H1 (cell line): ENCODE results near the gene DISC1. TPM values are rescaled to one million over a fixed set of nuclear protein-coding genes. Genes with fewer than 3 reads are reported as not detected.

Experiments
- CTCF ChIP-seq, 3 experiments: IDR thresholded peaks; 1 replicate in 2 of 3; 2 replicates in 1 of 3; pipeline versions ENCODE4 v1.5.1 to v1.6.1; 2011; ENCODE audit warnings: low read length in 3 of 3, mild to moderate bottlenecking in 3 of 3, inconsistent platforms in 2 of 3, low read depth in 1 of 3, moderate library complexity in 1 of 3; ENCODE audit not compliant: insufficient read depth in 1 of 3; ENCODE audit errors: control extremely low read depth in 1 of 3
- E2F6 ChIP-seq: IDR thresholded peaks from 2 replicates; pipeline ENCODE4 v1.6.1; 2012; ENCODE audit warnings: inconsistent platforms
- MAX ChIP-seq: IDR thresholded peaks from 2 replicates; pipeline ENCODE4 v1.6.1; 2012; ENCODE audit warnings: inconsistent platforms
- SUZ12 ChIP-seq: fragments of 200-600 bp; sonication (generic); IDR thresholded peaks from 2 replicates; pipeline ENCODE4 v1.6.1; 2012; ENCODE audit warnings: mild to moderate bottlenecking, inconsistent platforms, low read length, moderate library complexity, mixed read lengths
- TAF7 ChIP-seq: optimal IDR thresholded peaks from 2 replicates; pipeline ENCODE3; 2011; ENCODE audit warnings: low read depth, mild to moderate bottlenecking, inconsistent platforms, low read length, moderate library complexity, borderline replicate concordance
- polyA plus RNA-seq, 7 experiments: library from polyadenylated mRNA; depleted of rRNA in 3 of 7; stranded (reverse) in 5 of 7; unstranded in 2 of 7; fragments of >200 nt in 5 of 7; fragments of 200-250 nt in 2 of 7; gene quantifications; 1 replicate in 5 of 7; 2 replicates in 1 of 7; 4 replicates in 1 of 7; pipeline versions ENCODE4 v1.2.1 to v1.2.3, GENCODE V29; 2011 to 2013; ENCODE audit warnings: missing spikeins in 2 of 7, mixed read lengths in 2 of 7
- total RNA-seq: library from RNA; stranded (reverse); fragmentation: NEBNext Ultra II Directional; extraction: Animal tissue kit (Norgen Biotek cat#: 25700); gene quantifications from 2 replicates; pipeline ENCODE4 v1.2.1, GENCODE V29; 2021

Gene DISC1
- total and polyA plus RNA-seq, 2 of the 8 experiments (the other 6 are each of a cell fraction or from before 2014, with no cell fraction given) = 1.1 to 3.5 TPM

- TF ChIP-seq E2F6 = no peak
- no peak for TF ChIP-seq SUZ12
- no peak for TF ChIP-seq CTCF (IDR thresholded peaks at IDR 0.05; ENCODE audit: control extremely low read depth in 1 of 3, insufficient read depth in 1 of 3, low read depth in 1 of 3, low read length in 3 of 3)
- no peak for TF ChIP-seq MAX
- TF ChIP-seq TAF7 = no peak
Observed at GRCh38 chr1:231924180-231924579, 297.6 kb downstream of the DISC1 start (continued).
